H1 (cell line): Measurements from ENCODE around the gene DCAF15. TPM values are rescaled to one million over a fixed set of nuclear protein-coding genes. Genes with fewer than 3 reads are reported as not detected.
A peak's percentile ranks its signal among the peaks of the same experiment; 100 is the strongest.

Source experiments
- CTCF ChIA-PET: fragments of 300-600 bp; sonication (Branson Sonifier 250); formaldehyde crosslinking; loops from one replicate; lab custom pipeline; 2021; ENCODE audit not compliant: partially characterized antibody; lab: Charles Lee
- POLR2A ChIA-PET: fragments of 300-600 bp; sonication (Branson Sonifier 250); formaldehyde crosslinking; loops from one replicate; lab custom pipeline; 2021; ENCODE audit warnings: inconsistent platforms; ENCODE audit not compliant: partially characterized antibody; lab: Charles Lee
- DNase-seq, 2 experiments: peaks; one replicate each; pipeline versions ENCODE4 v3.0.0 to v3.0.0-alpha.2; 2010 to 2022; ENCODE audit warnings: low spot score in 2 of 2, low read depth in 1 of 2, mixed read lengths in 1 of 2
- FAIRE-seq: peaks from 2 replicates; lab custom pipeline; 2011; peaks lifted over from hg19 to GRCh38; lab: Jason Lieb, UNC
- H2AFZ ChIP-seq: 2 replicates; pipeline ENCODE4 v1.8.1; 2012; ENCODE audit warnings: low read length, inconsistent platforms
- H2AK5ac ChIP-seq: 2 replicates; pipeline ENCODE4 v1.6.1; 2013; ENCODE audit warnings: low read depth, low read length
- H2BK120ac ChIP-seq: replicated peaks from 2 replicates; pipeline ENCODE3; 2013; ENCODE audit warnings: low read depth, low read length, inconsistent platforms
- H2BK12ac ChIP-seq: 2 replicates; pipeline ENCODE4 v1.6.1; 2013; ENCODE audit warnings: low read depth, low read length
- H2BK15ac ChIP-seq: 2 replicates; pipeline ENCODE4 v1.6.1; 2013; ENCODE audit warnings: low read length
- H2BK20ac ChIP-seq: 2 replicates; pipeline ENCODE4 v1.6.1; 2013; ENCODE audit warnings: low read length
- H2BK5ac ChIP-seq: 2 replicates; pipeline ENCODE4 v1.6.1; 2013; ENCODE audit warnings: low read depth, low read length
- H3K14ac ChIP-seq: 2 replicates; pipeline ENCODE4 v1.6.1; 2013; ENCODE audit warnings: inconsistent platforms; ENCODE audit not compliant: insufficient read length
- H3K18ac ChIP-seq: 2 replicates; pipeline ENCODE4 v1.6.1; 2013; ENCODE audit warnings: low read length; ENCODE audit errors: extremely low read depth
- H3K23ac ChIP-seq: 2 replicates; pipeline ENCODE4 v1.6.1; 2013; ENCODE audit warnings: inconsistent platforms; ENCODE audit not compliant: insufficient read length
- H3K23me2 ChIP-seq: 2 replicates; pipeline ENCODE4 v1.6.1; 2013; ENCODE audit warnings: low read depth, low read length
- H3K27ac ChIP-seq: 2 replicates; pipeline ENCODE4 v1.6.1; 2011; ENCODE audit warnings: low read depth, low read length, inconsistent platforms
- H3K27me3 ChIP-seq, 4 experiments: replicated peaks in 1 of 4; 1 replicate in 1 of 4; 2 replicates in 3 of 4; pipeline versions ENCODE4 v1.6.1 to v1.8.1; 2011 to 2013; ENCODE audit warnings: low read length in 3 of 4, mild to moderate bottlenecking in 3 of 4, inconsistent platforms in 2 of 4, mixed read lengths in 2 of 4, moderate library complexity in 1 of 4; ENCODE audit not compliant: control insufficient read depth in 3 of 4, insufficient read depth in 3 of 4; ENCODE audit errors: extremely low read depth in 1 of 4
- H3K36me3 ChIP-seq, 4 experiments: 2 replicates each; pipeline versions ENCODE4 v1.6.1 to v1.8.1; 2011 to 2013; ENCODE audit warnings: mild to moderate bottlenecking in 4 of 4, low read length in 3 of 4, moderate library complexity in 2 of 4, control low read depth in 1 of 4, inconsistent platforms in 1 of 4; ENCODE audit not compliant: insufficient read depth in 4 of 4, control insufficient read depth in 2 of 4
- H3K4ac ChIP-seq: replicated peaks from 2 replicates; pipeline ENCODE3; 2013; ENCODE audit warnings: low read length, low read depth, mixed read lengths, inconsistent platforms; ENCODE audit not compliant: insufficient read length
- H3K4me1 ChIP-seq, 4 experiments: replicated peaks in 1 of 4; 1 replicate in 1 of 4; 2 replicates in 3 of 4; pipeline versions ENCODE4 v1.6.1 to v1.8.1; 2011 to 2013; ENCODE audit warnings: low read length in 3 of 4, inconsistent platforms in 2 of 4, mixed read lengths in 1 of 4; ENCODE audit not compliant: insufficient read depth in 4 of 4, control insufficient read depth in 3 of 4
- H3K4me2 ChIP-seq, 2 experiments: 2 replicates each; pipeline versions ENCODE4 v1.6.1 to v1.8.1; 2011 to 2013; ENCODE audit warnings: low read depth in 2 of 2, low read length in 2 of 2, control low read depth in 1 of 2, inconsistent platforms in 1 of 2, mild to moderate bottlenecking in 1 of 2; ENCODE audit not compliant: insufficient read depth in 1 of 2
- H3K4me3 ChIP-seq, 4 experiments: fragments of 200-600, 300-600 bp in 1 of 4; sonication (generic), shearing (Covaris generic), sonication (Bioruptor Twin) in 1 of 4; 2 replicates each; pipeline versions ENCODE4 v1.5.1 to v1.8.1; 2011 to 2016; ENCODE audit warnings: low read length in 4 of 4, low read depth in 3 of 4, control low read depth in 2 of 4, inconsistent platforms in 2 of 4, mild to moderate bottlenecking in 2 of 4, mixed read lengths in 1 of 4, moderate library complexity in 1 of 4; ENCODE audit not compliant: insufficient read depth in 2 of 4; ENCODE audit errors: extremely low read depth in 1 of 4
- H3K56ac ChIP-seq: replicated peaks from 2 replicates; pipeline ENCODE3; 2013; ENCODE audit warnings: low read depth, mild to moderate bottlenecking, mixed read lengths, low read length, inconsistent platforms; ENCODE audit not compliant: insufficient read length
- H3K79me1 ChIP-seq: 2 replicates; pipeline ENCODE4 v1.6.1; 2013; ENCODE audit warnings: low read depth, low read length, control low read depth
- H3K79me2 ChIP-seq, 2 experiments: 2 replicates each; pipeline versions ENCODE4 v1.6.1 to v1.8.1; 2012 to 2013; ENCODE audit warnings: low read length in 2 of 2, mild to moderate bottlenecking in 2 of 2, inconsistent platforms in 1 of 2; ENCODE audit not compliant: insufficient read depth in 2 of 2, control insufficient read depth in 1 of 2
- H3K9ac ChIP-seq, 4 experiments: replicated peaks in 1 of 4; 1 replicate in 1 of 4; 2 replicates in 3 of 4; pipeline versions ENCODE4 v1.6.1 to v1.8.1; 2011 to 2013; ENCODE audit warnings: low read depth in 3 of 4, low read length in 3 of 4, control low read depth in 2 of 4, mild to moderate bottlenecking in 2 of 4, moderate library complexity in 2 of 4, inconsistent platforms in 1 of 4; ENCODE audit errors: extremely low read depth in 1 of 4
- H3K9me3 ChIP-seq, 2 experiments: 2 replicates each; pipeline versions ENCODE4 v1.6.1 to v1.8.1; 2012 to 2013; ENCODE audit warnings: mild to moderate bottlenecking in 2 of 2, moderate library complexity in 2 of 2, control low read depth in 1 of 2, inconsistent platforms in 1 of 2, low read depth in 1 of 2, low read length in 1 of 2, mixed read lengths in 1 of 2; ENCODE audit not compliant: insufficient read depth in 2 of 2
- H4K20me1 ChIP-seq, 2 experiments: replicated peaks in 1 of 2; 2 replicates each; pipeline versions ENCODE3 to v1.8.1; 2011 to 2013; ENCODE audit warnings: inconsistent platforms in 2 of 2, low read length in 2 of 2, mild to moderate bottlenecking in 1 of 2; ENCODE audit not compliant: insufficient read depth in 2 of 2, control insufficient read depth in 1 of 2
- H4K5ac ChIP-seq: 2 replicates; pipeline ENCODE4 v1.6.1; 2013; ENCODE audit warnings: low read length, low read depth, mixed read lengths, inconsistent platforms; ENCODE audit not compliant: insufficient read length
- H4K8ac ChIP-seq: 2 replicates; pipeline ENCODE4 v1.8.0; 2013; ENCODE audit warnings: mild to moderate bottlenecking, moderate library complexity, low read length, inconsistent platforms; ENCODE audit not compliant: insufficient read depth; ENCODE audit errors: extremely low read depth
- H4K91ac ChIP-seq: replicated peaks from 2 replicates; pipeline ENCODE3; 2013; ENCODE audit warnings: low read length, mixed read lengths, inconsistent platforms; ENCODE audit not compliant: insufficient read length
- BACH1 ChIP-seq: IDR thresholded peaks from 2 replicates; pipeline ENCODE4 v1.6.1; 2012; ENCODE audit warnings: low read length, improper control_type of control experiment
- BCL11A ChIP-seq, 2 experiments: IDR thresholded peaks; one replicate each; pipeline ENCODE4 v1.6.1; 2011; ENCODE audit warnings: low read depth in 2 of 2, low read length in 2 of 2, mild to moderate bottlenecking in 2 of 2
- GTF2F1 ChIP-seq: IDR thresholded peaks from 2 replicates; pipeline ENCODE4 v1.6.1; 2012; ENCODE audit warnings: low read depth, low read length, improper control_type of control experiment, borderline replicate concordance
- PHF8 ChIP-seq: fragments of 200-600 bp; sonication (generic); conservative IDR thresholded peaks from 2 replicates; pipeline ENCODE4 v1.7.1; 2012; ENCODE audit warnings: low read depth, mild to moderate bottlenecking, inconsistent platforms, low read length, moderate library complexity
- RAD21 ChIP-seq, 2 experiments: IDR thresholded peaks in 1 of 2; conservative IDR thresholded peaks in 1 of 2; 2 replicates each; pipeline ENCODE4 v1.6.1; 2011; ENCODE audit warnings: low read depth in 2 of 2, low read length in 2 of 2, improper control_type of control experiment in 1 of 2, inconsistent platforms in 1 of 2, mild to moderate bottlenecking in 1 of 2, moderate library complexity in 1 of 2
- TBP ChIP-seq: IDR thresholded peaks from 2 replicates; pipeline ENCODE4 v1.6.1; 2011; ENCODE audit warnings: low read depth, low read length, improper control_type of control experiment
- WGBS, 2 experiments: shearing (Covaris generic) in 1 of 2; methylation state at CpG; one replicate each; pipeline versions ENCODE4 v1.1.6 to v1.1.7; 2013 to 2015; ENCODE audit warnings: low lambda C conversion rate in 2 of 2, mixed read lengths in 2 of 2, inconsistent platforms in 1 of 2, low coverage in 1 of 2, missing lambda C conversion rate in 1 of 2; ENCODE audit not compliant: insufficient replicate concordance in 2 of 2, insufficient coverage in 1 of 2, insufficient read length in 1 of 2; ENCODE audit errors: extremely low coverage in 1 of 2, missing lambda C conversion rate in 1 of 2; 5-methylcytosine and 5-hydroxymethylcytosine counted together
- polyA plus RNA-seq, 7 experiments: library from polyadenylated mRNA; depleted of rRNA in 3 of 7; stranded (reverse) in 5 of 7; unstranded in 2 of 7; fragments of >200 nt in 5 of 7; fragments of 200-250 nt in 2 of 7; gene quantifications; 1 replicate in 5 of 7; 2 replicates in 1 of 7; 4 replicates in 1 of 7; pipeline versions ENCODE4 v1.2.1 to v1.2.3, GENCODE V29; 2011 to 2013; ENCODE audit warnings: missing spikeins in 2 of 7, mixed read lengths in 2 of 7
- total RNA-seq: library from RNA; stranded (reverse); fragmentation: NEBNext Ultra II Directional; extraction: Animal tissue kit (Norgen Biotek cat#: 25700); gene quantifications from 2 replicates; pipeline ENCODE4 v1.2.1, GENCODE V29; 2021
- TF ChIP-seq, protein P1 (sequence below), 3 experiments: IDR thresholded peaks; 1 replicate in 2 of 3; 2 replicates in 1 of 3; pipeline versions ENCODE4 v1.5.1 to v1.6.1; 2011; ENCODE audit warnings: low read length in 3 of 3, mild to moderate bottlenecking in 3 of 3, inconsistent platforms in 2 of 3, low read depth in 1 of 3, moderate library complexity in 1 of 3; ENCODE audit not compliant: insufficient read depth in 1 of 3; ENCODE audit errors: control extremely low read depth in 1 of 3

The DCAF15 gene
- total and polyA plus RNA-seq, 2 of the 8 experiments (the other 6 are each of a cell fraction or from before 2014, with no cell fraction given) = 68.7 to 80.8 TPM

DNA sequence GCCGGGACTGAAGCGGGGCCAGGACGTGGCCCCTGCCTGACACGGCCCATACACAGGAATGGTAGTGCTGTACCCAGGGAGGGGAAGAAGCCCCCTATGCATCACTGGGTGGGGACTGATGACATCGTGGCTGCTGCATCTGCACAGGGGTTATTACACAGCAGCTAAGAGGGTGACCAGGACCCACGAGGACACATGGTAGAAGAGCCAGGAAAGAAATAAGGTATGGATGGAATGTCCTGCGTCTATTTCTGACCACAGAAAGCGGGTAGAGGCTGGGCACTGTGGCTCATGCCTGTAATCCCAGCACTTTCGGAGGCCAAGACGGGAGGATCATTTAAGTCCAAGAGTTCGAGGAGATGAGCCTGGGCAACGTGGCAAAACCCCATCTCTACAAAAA lies 24.1 kb downstream of the DCAF15 start:
- no peak for DNase-seq
- Histone ChIP-seq H3K9me3 (no peaks in the 10 kb centered on the region), H4K20me1 (no peaks in the 10 kb centered on the region), H3K36me3 (peaks cover 0 to 7% (median 3%) of the 10 kb centered on the region in 4 experiments; a peak in 2 of 8 replicates), H3K4me3 (no peak overlapping the region), H4K5ac (no peak overlapping the region), H3K4ac (no peak overlapping the region), H3K79me1 (no peaks in the 10 kb centered on the region), H2BK120ac (no peak overlapping the region), H3K4me1 (peaks cover 0 to 14% (median 8%) of the 10 kb centered on the region in 4 experiments; a peak in 3 of 7 replicates), H3K79me2 (no peaks in the 10 kb centered on the region), H3K4me2 (no peak overlapping the region), H2BK15ac (no peak overlapping the region), H3K14ac (no peak overlapping the region), H4K8ac (no peak overlapping the region), H3K56ac (no peak overlapping the region), H3K23ac (no peak overlapping the region), H2AFZ (no peak overlapping the region), H2AK5ac (0 out of 2 replicates have a peak overlapping the region, but pooled peaks have one; percentile 39), H2BK20ac (no peak overlapping the region), H2BK12ac (no peak overlapping the region), H4K91ac (no peak overlapping the region), H3K18ac (no peak overlapping the region), H3K27me3 (no peaks in the 10 kb centered on the region), H2BK5ac (no peak overlapping the region), H3K9ac (no peak overlapping the region), H3K27ac (no peak overlapping the region), H3K23me2 (peaks cover 2% of the 10 kb centered on the region; the same call in 1 of the 2 replicates)
- 86% methylated on average over 12 of the region's 12 CpGs; no CpG with 5 or more reads in 1 of the 2 experiments for WGBS, 2 experiments
- no peak for TF ChIP-seq PHF8
- TF ChIP-seq RAD21 (IDR thresholded peaks at IDR 0.05 in 1 of 2, conservative IDR thresholded peaks at IDR 0.05 in 1 of 2; ENCODE audit: low read depth in 2 of 2, low read length in 2 of 2) = no peak
- TF ChIP-seq TBP = no peak
- no peak for TF ChIP-seq BCL11A (IDR thresholded peaks at IDR 0.05; ENCODE audit: low read depth in 2 of 2, low read length in 2 of 2)
- TF ChIP-seq GTF2F1 = no peak
- TF ChIP-seq BACH1 = no peak
- TF ChIP-seq, protein P1, sequence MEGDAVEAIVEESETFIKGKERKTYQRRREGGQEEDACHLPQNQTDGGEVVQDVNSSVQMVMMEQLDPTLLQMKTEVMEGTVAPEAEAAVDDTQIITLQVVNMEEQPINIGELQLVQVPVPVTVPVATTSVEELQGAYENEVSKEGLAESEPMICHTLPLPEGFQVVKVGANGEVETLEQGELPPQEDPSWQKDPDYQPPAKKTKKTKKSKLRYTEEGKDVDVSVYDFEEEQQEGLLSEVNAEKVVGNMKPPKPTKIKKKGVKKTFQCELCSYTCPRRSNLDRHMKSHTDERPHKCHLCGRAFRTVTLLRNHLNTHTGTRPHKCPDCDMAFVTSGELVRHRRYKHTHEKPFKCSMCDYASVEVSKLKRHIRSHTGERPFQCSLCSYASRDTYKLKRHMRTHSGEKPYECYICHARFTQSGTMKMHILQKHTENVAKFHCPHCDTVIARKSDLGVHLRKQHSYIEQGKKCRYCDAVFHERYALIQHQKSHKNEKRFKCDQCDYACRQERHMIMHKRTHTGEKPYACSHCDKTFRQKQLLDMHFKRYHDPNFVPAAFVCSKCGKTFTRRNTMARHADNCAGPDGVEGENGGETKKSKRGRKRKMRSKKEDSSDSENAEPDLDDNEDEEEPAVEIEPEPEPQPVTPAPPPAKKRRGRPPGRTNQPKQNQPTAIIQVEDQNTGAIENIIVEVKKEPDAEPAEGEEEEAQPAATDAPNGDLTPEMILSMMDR (IDR thresholded peaks at IDR 0.05; ENCODE audit: control extremely low read depth in 1 of 3, insufficient read depth in 1 of 3, low read depth in 1 of 3, low read length in 3 of 3) = no peak
- ChIA-PET POLR2A (interaction anchor here (1.0 to 4.3 kb wide), 3 partner anchors 15 to 178 kb away, joined by 3 to 34 read pairs (median 5); no protein-coding TSS in a partner anchor), CTCF (interaction anchor here (1.1 to 10.3 kb wide), 2 partner anchors 17 to 27 kb away, joined by 3 to 77 read pairs; no protein-coding TSS in a partner anchor)
- no peak for FAIRE-seq
